Thyroid gland (tissue), 4 donors: ENCODE data around the gene CYP2D6.

Experiments used
- POLR2A ChIP-seq, 2 donors: fragments of 450-650 bp; IDR thresholded peaks; one replicate each; pipeline ENCODE4 v1.6.1; 2017; ENCODE audit warnings: antibody characterized with exemption in 2 of 2, mild to moderate bottlenecking in 2 of 2, moderate library complexity in 1 of 2
- TF ChIP-seq, protein P1 (sequence below), 6 experiments: fragments of 200-600 bp in 3 of 6; fragments of 450-650 bp in 3 of 6; sonication (generic) in 3 of 6; IDR thresholded peaks; one replicate each; pipeline ENCODE4 v1.5.1; 2016 to 2019; ENCODE audit warnings: antibody characterized with exemption in 6 of 6, mild to moderate bottlenecking in 2 of 6, inconsistent platforms in 1 of 6, moderate library complexity in 1 of 6

DNA sequence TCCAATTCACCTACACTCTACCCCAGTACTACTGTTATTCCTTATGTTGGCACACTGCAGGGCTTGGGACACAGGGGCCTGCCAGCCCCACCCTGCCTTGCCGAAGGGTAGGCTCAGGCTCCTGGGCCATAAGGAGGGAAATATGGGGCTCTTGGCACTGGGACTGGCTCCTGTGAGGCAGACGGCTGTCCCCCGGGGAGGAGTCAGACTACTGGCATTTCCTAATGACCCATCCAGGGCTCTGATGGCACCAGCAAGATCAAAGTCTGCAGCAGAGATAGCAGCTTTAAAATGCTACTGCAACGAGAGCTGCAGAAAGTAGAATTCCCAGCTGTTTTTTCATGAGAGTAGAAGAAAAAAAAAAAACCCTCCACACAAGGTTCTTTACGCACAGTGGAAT, 42.2 kb upstream of the CYP2D6 start:
- TF ChIP-seq, protein P1, sequence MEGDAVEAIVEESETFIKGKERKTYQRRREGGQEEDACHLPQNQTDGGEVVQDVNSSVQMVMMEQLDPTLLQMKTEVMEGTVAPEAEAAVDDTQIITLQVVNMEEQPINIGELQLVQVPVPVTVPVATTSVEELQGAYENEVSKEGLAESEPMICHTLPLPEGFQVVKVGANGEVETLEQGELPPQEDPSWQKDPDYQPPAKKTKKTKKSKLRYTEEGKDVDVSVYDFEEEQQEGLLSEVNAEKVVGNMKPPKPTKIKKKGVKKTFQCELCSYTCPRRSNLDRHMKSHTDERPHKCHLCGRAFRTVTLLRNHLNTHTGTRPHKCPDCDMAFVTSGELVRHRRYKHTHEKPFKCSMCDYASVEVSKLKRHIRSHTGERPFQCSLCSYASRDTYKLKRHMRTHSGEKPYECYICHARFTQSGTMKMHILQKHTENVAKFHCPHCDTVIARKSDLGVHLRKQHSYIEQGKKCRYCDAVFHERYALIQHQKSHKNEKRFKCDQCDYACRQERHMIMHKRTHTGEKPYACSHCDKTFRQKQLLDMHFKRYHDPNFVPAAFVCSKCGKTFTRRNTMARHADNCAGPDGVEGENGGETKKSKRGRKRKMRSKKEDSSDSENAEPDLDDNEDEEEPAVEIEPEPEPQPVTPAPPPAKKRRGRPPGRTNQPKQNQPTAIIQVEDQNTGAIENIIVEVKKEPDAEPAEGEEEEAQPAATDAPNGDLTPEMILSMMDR (IDR thresholded peaks at IDR 0.05): no peak
- TF ChIP-seq POLR2A (IDR thresholded peaks at IDR 0.05): no peak
